SK-N-SH treated with all-trans-retinoic acid at 6 μM for 48 hours (cell line): ENCODE measurements around the gene PFDN5.

Source experiments
- ATAC-seq: fragments of 200-7000 bp; cut with Tn5 transposase; 3 replicates; pipeline ENCODE4 v1.9.1; 2020; ENCODE audit warnings: mild to moderate bottlenecking, moderate library complexity
- BACH2 ChIP-seq: fragments of 250-450 bp; sonication (Bioruptor Pico); IDR thresholded peaks from 2 replicates; pipeline ENCODE4 v1.9.0; 2021; ENCODE audit warnings: mild to moderate bottlenecking, borderline replicate concordance
- CSDC2 ChIP-seq: fragments of 250-450 bp; sonication (Bioruptor Pico); IDR thresholded peaks from 2 replicates; pipeline ENCODE4 v1.5.0; 2020; ENCODE audit warnings: mild to moderate bottlenecking, moderate library complexity
- ESRRG ChIP-seq: fragments of 250-450 bp; sonication (Bioruptor Pico); IDR thresholded peaks from 2 replicates; pipeline ENCODE4 v1.6.1; 2021; ENCODE audit warnings: mild to moderate bottlenecking
- GLIS3 ChIP-seq: fragments of 250-450 bp; sonication (Bioruptor Pico); IDR thresholded peaks from 2 replicates; pipeline ENCODE4 v1.5.0; 2020; ENCODE audit warnings: mild to moderate bottlenecking, moderate library complexity
- ISL1 ChIP-seq: fragments of 250-450 bp; sonication (Bioruptor Pico); IDR thresholded peaks from 2 replicates; pipeline ENCODE4 v2.1.2; 2022; ENCODE audit warnings: mild to moderate bottlenecking, moderate library complexity
- OSR1 ChIP-seq: fragments of 250-450 bp; sonication (Bioruptor Pico); IDR thresholded peaks from 2 replicates; pipeline ENCODE4 v1.8.0; 2022; ENCODE audit warnings: moderate library complexity, mild to moderate bottlenecking, inconsistent platforms
- PPARA ChIP-seq: fragments of 250-450 bp; sonication (Bioruptor Pico); IDR thresholded peaks from 2 replicates; pipeline ENCODE4 v1.5.0; 2020; ENCODE audit warnings: mild to moderate bottlenecking, borderline replicate concordance
- SNAI2 ChIP-seq: fragments of 250-450 bp; sonication (Bioruptor Pico); IDR thresholded peaks from 2 replicates; pipeline ENCODE4 v1.5.0; 2020; ENCODE audit warnings: mild to moderate bottlenecking, moderate library complexity
- TCF4 ChIP-seq: fragments of 250-450 bp; sonication (Bioruptor Pico); IDR thresholded peaks from 2 replicates; pipeline ENCODE4 v1.8.0; 2021; ENCODE audit warnings: mild to moderate bottlenecking, moderate library complexity, borderline replicate concordance
- TOX ChIP-seq: fragments of 250-450 bp; sonication (Bioruptor Pico); IDR thresholded peaks from 2 replicates; pipeline ENCODE4 v1.8.0; 2021; ENCODE audit warnings: mild to moderate bottlenecking, moderate library complexity, borderline replicate concordance
- ZC3H10 ChIP-seq: fragments of 250-450 bp; sonication (Bioruptor Pico); IDR thresholded peaks from 2 replicates; pipeline ENCODE4 v1.5.1; 2021; ENCODE audit warnings: mild to moderate bottlenecking, moderate library complexity
- ZFP3 ChIP-seq: fragments of 250-450 bp; sonication (Bioruptor Pico); IDR thresholded peaks from 2 replicates; pipeline ENCODE4 v1.5.0; 2020; ENCODE audit warnings: mild to moderate bottlenecking, moderate library complexity
- ZFP30 ChIP-seq: fragments of 450-650 bp; formaldehyde crosslinking; IDR thresholded peaks from 2 replicates; pipeline ENCODE4 v1.5.0; 2022; ENCODE audit warnings: mild to moderate bottlenecking, moderate library complexity
- ZNF565 ChIP-seq: fragments of 450-650 bp; formaldehyde crosslinking; conservative IDR thresholded peaks from 2 replicates; pipeline ENCODE4 v1.5.0; 2020; ENCODE audit warnings: low read depth, mild to moderate bottlenecking, moderate library complexity
- ZNF70 ChIP-seq: fragments of 450-650 bp; formaldehyde crosslinking; IDR thresholded peaks from 2 replicates; pipeline ENCODE4 v1.5.0; 2020; ENCODE audit warnings: mild to moderate bottlenecking, moderate library complexity
- ZNF8 ChIP-seq: fragments of 450-650 bp; formaldehyde crosslinking; IDR thresholded peaks from 2 replicates; pipeline ENCODE4 v1.5.0; 2020; ENCODE audit warnings: mild to moderate bottlenecking, moderate library complexity
- TF ChIP-seq, protein P1 (sequence below): fragments of 250-450 bp; sonication (Bioruptor Pico); IDR thresholded peaks from 2 replicates; pipeline ENCODE4 v1.8.0; 2021; ENCODE audit warnings: low read depth, mild to moderate bottlenecking, moderate library complexity, borderline replicate concordance
- TF ChIP-seq, protein P2 (sequence below): fragments of 250-450 bp; sonication (Bioruptor Pico); IDR thresholded peaks from 2 replicates; pipeline ENCODE4 v1.8.0; 2020; ENCODE audit warnings: mild to moderate bottlenecking, moderate library complexity, borderline replicate concordance
- TF ChIP-seq, protein P3 (sequence below): fragments of 250-450 bp; sonication (Bioruptor Pico); IDR thresholded peaks from 2 replicates; pipeline ENCODE4 v1.5.1; 2021; ENCODE audit warnings: mild to moderate bottlenecking, moderate library complexity
- TF ChIP-seq, protein P4 (sequence below): fragments of 250-450 bp; sonication (Bioruptor Pico); IDR thresholded peaks from 2 replicates; pipeline ENCODE4 v1.5.0; 2020; ENCODE audit warnings: mild to moderate bottlenecking, moderate library complexity

Gene PFDN5

DNA sequence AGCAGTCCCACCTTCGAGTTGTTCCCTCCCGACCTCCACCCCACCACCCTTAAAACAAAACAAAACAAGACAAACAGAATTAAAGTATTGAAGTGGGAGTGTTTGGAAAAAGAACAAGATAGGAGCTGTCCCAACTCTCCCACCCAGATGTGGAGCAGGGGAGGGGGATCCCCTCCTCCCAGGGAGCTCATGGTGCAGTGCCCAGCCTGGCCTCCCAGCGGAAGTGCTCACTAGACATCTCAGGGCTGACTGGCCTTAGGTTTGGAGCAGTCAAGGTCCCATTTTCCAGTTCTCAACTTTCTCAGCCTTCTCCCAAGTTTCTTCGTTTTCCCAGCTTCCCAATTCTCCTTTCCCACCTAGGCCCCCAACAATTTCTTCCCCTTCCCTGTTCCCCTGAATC, 37.9 kb downstream of the PFDN5 start:
- TF ChIP-seq ZFP30 (no peak), GLIS3 (CRISPR knock-in tag) (no peak), SNAI2 (CRISPR knock-in tag) (no peak), OSR1 (CRISPR knock-in tag) (no peak), BACH2 (CRISPR knock-in tag) (no peak), ZNF70 (no peak), ZNF565 (CRISPR knock-in tag) (no peak), ZFP3 (no peak), CSDC2 (CRISPR knock-in tag) (no peak)
- TF ChIP-seq, protein P1, sequence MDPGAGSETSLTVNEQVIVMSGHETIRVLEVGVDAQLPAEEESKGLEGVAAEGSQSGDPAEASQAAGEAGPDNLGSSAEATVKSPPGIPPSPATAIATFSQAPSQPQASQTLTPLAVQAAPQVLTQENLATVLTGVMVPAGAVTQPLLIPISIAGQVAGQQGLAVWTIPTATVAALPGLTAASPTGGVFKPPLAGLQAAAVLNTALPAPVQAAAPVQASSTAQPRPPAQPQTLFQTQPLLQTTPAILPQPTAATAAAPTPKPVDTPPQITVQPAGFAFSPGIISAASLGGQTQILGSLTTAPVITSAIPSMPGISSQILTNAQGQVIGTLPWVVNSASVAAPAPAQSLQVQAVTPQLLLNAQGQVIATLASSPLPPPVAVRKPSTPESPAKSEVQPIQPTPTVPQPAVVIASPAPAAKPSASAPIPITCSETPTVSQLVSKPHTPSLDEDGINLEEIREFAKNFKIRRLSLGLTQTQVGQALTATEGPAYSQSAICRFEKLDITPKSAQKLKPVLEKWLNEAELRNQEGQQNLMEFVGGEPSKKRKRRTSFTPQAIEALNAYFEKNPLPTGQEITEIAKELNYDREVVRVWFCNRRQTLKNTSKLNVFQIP = no peak
- TF ChIP-seq, protein P2, sequence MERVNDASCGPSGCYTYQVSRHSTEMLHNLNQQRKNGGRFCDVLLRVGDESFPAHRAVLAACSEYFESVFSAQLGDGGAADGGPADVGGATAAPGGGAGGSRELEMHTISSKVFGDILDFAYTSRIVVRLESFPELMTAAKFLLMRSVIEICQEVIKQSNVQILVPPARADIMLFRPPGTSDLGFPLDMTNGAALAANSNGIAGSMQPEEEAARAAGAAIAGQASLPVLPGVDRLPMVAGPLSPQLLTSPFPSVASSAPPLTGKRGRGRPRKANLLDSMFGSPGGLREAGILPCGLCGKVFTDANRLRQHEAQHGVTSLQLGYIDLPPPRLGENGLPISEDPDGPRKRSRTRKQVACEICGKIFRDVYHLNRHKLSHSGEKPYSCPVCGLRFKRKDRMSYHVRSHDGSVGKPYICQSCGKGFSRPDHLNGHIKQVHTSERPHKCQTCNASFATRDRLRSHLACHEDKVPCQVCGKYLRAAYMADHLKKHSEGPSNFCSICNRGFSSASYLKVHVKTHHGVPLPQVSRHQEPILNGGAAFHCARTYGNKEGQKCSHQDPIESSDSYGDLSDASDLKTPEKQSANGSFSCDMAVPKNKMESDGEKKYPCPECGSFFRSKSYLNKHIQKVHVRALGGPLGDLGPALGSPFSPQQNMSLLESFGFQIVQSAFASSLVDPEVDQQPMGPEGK (CRISPR knock-in tag) = no peak
- TF ChIP-seq, protein P3, sequence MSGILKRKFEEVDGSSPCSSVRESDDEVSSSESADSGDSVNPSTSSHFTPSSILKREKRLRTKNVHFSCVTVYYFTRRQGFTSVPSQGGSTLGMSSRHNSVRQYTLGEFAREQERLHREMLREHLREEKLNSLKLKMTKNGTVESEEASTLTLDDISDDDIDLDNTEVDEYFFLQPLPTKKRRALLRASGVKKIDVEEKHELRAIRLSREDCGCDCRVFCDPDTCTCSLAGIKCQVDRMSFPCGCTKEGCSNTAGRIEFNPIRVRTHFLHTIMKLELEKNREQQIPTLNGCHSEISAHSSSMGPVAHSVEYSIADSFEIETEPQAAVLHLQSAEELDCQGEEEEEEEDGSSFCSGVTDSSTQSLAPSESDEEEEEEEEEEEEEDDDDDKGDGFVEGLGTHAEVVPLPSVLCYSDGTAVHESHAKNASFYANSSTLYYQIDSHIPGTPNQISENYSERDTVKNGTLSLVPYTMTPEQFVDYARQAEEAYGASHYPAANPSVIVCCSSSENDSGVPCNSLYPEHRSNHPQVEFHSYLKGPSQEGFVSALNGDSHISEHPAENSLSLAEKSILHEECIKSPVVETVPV (CRISPR knock-in tag) = no peak
- ATAC-seq = no peak

DNA sequence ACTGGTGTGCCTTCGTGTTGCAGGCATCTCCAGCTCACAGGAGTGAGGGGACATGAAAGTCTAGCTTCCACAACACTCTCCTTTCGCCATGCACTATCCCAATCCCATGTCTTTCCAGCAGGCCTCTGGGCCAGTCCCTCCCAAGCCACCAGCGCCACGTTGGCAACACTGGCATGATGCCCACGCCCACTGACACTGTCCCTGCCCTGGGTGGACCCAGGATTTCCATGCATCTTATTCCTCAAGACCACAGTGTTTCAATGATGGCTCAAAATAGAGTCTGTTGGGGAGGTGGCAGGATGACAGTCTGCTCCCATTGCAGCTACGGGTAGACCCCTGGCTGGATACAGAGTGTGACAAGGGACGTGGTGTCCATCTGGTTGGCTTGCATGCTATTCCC, 38.5 kb downstream of the PFDN5 start:
- TF ChIP-seq SNAI2 (CRISPR knock-in tag) (no peak), GLIS3 (CRISPR knock-in tag) (no peak), ZFP30 (no peak), ZNF565 (CRISPR knock-in tag) (no peak), ZNF70 (no peak)
- TF ChIP-seq, protein P4, sequence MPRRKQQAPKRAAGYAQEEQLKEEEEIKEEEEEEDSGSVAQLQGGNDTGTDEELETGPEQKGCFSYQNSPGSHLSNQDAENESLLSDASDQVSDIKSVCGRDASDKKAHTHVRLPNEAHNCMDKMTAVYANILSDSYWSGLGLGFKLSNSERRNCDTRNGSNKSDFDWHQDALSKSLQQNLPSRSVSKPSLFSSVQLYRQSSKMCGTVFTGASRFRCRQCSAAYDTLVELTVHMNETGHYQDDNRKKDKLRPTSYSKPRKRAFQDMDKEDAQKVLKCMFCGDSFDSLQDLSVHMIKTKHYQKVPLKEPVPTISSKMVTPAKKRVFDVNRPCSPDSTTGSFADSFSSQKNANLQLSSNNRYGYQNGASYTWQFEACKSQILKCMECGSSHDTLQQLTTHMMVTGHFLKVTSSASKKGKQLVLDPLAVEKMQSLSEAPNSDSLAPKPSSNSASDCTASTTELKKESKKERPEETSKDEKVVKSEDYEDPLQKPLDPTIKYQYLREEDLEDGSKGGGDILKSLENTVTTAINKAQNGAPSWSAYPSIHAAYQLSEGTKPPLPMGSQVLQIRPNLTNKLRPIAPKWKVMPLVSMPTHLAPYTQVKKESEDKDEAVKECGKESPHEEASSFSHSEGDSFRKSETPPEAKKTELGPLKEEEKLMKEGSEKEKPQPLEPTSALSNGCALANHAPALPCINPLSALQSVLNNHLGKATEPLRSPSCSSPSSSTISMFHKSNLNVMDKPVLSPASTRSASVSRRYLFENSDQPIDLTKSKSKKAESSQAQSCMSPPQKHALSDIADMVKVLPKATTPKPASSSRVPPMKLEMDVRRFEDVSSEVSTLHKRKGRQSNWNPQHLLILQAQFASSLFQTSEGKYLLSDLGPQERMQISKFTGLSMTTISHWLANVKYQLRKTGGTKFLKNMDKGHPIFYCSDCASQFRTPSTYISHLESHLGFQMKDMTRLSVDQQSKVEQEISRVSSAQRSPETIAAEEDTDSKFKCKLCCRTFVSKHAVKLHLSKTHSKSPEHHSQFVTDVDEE (CRISPR knock-in tag) = no peak
- TF ChIP-seq, protein P3 (CRISPR knock-in tag) = no peak
- no peak for ATAC-seq

DNA sequence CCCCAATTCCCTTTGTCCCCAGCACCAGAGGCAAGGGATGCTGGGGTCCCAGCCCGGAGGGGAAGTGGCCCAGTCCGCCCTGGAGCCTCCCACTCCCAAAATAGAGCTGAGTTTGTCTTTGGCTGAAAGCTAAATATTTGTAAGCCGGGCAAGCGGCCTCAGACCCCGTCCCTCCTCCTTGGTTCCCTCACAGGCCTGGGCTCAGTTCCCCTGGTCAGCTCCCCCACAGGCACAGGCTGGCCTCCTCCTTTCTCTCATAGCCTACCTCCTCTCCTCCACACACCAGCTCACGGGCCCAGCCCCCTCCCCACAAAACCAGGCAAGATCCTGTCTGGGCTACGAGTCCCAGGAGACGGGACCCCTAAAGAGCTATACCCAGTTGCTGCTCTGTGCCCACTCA, 39.5 kb downstream of the PFDN5 start:
- TF ChIP-seq ISL1 (CRISPR knock-in tag) (no peak), ZNF8 (CRISPR knock-in tag) (no peak), CSDC2 (CRISPR knock-in tag) (no peak), TOX (no peak), ESRRG (CRISPR knock-in tag) (no peak), BACH2 (CRISPR knock-in tag) (no peak), ZNF565 (CRISPR knock-in tag) (no peak), ZC3H10 (CRISPR knock-in tag) (no peak), TCF4 (CRISPR knock-in tag) (no peak), PPARA (CRISPR knock-in tag) (no peak)
- TF ChIP-seq, protein P3 (CRISPR knock-in tag) = no peak
- TF ChIP-seq, protein P2 (CRISPR knock-in tag) = no peak

More for the DNA sequence above, 39.5 kb downstream of the PFDN5 start:
- no peak for ATAC-seq
